ENCODE results near the gene MCCC1.

DNA sequence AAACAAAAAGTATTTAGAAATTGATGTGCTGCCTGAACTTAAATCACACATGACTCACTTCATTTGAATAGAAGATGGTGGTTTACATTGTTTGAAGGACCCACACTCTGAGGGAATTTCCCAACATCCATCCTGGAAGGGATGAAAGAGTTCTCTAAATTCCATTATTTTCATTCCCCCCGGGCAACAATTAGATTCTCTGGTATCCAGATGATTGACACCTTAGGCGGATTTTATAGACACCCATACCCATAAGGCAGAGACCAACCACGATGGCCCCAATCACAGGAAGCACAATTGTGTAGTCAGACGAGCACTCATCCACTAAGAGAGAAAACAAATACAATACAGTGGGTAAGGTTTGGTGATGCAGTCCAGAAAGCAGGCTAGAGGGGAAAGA, 24.6 kb upstream of the MCCC1 start:
- TF ChIP-seq, protein P1, sequence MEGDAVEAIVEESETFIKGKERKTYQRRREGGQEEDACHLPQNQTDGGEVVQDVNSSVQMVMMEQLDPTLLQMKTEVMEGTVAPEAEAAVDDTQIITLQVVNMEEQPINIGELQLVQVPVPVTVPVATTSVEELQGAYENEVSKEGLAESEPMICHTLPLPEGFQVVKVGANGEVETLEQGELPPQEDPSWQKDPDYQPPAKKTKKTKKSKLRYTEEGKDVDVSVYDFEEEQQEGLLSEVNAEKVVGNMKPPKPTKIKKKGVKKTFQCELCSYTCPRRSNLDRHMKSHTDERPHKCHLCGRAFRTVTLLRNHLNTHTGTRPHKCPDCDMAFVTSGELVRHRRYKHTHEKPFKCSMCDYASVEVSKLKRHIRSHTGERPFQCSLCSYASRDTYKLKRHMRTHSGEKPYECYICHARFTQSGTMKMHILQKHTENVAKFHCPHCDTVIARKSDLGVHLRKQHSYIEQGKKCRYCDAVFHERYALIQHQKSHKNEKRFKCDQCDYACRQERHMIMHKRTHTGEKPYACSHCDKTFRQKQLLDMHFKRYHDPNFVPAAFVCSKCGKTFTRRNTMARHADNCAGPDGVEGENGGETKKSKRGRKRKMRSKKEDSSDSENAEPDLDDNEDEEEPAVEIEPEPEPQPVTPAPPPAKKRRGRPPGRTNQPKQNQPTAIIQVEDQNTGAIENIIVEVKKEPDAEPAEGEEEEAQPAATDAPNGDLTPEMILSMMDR (IDR thresholded peaks at IDR 0.05), result no peak
- no peak for TF ChIP-seq EZH2 (IDR thresholded peaks at IDR 0.05; ENCODE audit: borderline replicate concordance, insufficient read depth, low read depth, low read length, poor library complexity, severe bottlenecking)
